Fibroblast of the aortic adventitia (primary cell): ENCODE results near the gene USP49. TPM values are rescaled to one million over a fixed set of nuclear protein-coding genes. Genes with fewer than 3 reads are reported as not detected.

Source experiments
- DNase-seq: peaks from one replicate; pipeline ENCODE4 v3.0.0-alpha.2; 2010; ENCODE audit warnings: low read depth
- H3K4me3 ChIP-seq: 2 replicates; pipeline ENCODE4 v1.5.1; 2011; ENCODE audit warnings: low read depth, mild to moderate bottlenecking, control low read depth, low read length, moderate library complexity
- total RNA-seq: library from RNA; depleted of rRNA; stranded (reverse); fragments of >200 nt; gene quantifications from 2 replicates; pipeline ENCODE4 v1.2.3, GENCODE V29; 2012; ENCODE audit warnings: low replicate concordance
- TF ChIP-seq, protein P1 (sequence below): IDR thresholded peaks from 2 replicates; pipeline ENCODE4 v1.5.1; 2011; ENCODE audit warnings: mild to moderate bottlenecking, low read length, control low read depth, inconsistent platforms; ENCODE audit not compliant: insufficient read depth

The USP49 gene
- total RNA-seq, 1 donor, result 2.7 TPM

DNA sequence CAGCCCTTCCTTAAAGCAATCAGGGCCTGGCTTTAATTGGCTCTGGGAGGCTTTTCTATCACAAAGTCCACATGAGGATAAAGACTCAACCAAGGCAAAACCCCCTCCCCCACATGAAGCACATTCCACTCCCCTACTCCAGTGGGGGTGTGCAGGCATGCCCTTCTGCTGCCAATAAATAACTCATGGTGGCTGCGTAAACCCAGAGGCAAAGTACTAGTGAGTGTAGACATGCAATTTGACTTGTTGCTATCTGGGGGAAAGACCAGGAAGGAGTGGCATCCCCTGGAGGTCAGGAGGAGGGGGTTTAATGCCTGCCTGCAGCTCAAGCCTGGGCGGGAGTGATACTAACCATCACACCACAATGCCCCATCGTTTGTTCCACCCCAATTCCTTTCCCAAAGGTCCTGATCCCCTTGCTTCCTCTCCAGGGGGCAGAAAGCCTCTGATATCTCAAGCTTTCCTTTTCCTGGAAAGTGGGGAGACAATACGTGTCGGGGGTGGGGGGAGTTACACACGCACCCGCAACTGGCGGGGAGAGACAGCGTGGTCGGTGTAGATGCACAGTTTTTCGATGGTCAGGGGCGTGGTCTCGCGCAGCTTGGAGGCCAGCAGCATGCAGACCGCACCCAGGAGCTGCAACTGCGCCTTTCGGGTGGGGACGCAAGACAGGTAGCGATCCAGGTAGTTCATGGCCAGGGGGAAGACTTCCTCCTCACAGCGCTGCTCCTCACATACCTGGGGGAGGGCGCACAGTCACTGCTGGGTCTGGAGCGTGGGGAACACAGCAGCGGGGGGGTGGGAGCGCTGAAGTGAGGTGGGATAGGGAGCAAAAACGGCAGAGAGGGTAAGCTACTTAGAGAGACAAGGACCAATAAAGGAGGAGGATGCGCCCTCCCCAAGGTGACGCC, 44.9 kb upstream of the USP49 start:
- peak; percentile 48 for DNase-seq
- TF ChIP-seq, protein P1, sequence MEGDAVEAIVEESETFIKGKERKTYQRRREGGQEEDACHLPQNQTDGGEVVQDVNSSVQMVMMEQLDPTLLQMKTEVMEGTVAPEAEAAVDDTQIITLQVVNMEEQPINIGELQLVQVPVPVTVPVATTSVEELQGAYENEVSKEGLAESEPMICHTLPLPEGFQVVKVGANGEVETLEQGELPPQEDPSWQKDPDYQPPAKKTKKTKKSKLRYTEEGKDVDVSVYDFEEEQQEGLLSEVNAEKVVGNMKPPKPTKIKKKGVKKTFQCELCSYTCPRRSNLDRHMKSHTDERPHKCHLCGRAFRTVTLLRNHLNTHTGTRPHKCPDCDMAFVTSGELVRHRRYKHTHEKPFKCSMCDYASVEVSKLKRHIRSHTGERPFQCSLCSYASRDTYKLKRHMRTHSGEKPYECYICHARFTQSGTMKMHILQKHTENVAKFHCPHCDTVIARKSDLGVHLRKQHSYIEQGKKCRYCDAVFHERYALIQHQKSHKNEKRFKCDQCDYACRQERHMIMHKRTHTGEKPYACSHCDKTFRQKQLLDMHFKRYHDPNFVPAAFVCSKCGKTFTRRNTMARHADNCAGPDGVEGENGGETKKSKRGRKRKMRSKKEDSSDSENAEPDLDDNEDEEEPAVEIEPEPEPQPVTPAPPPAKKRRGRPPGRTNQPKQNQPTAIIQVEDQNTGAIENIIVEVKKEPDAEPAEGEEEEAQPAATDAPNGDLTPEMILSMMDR, result no peak
- H3K4me3 ChIP-seq, result peak overlapping the region; percentile 95

- TF ChIP-seq, protein P1, result no peak
- peak overlapping the region; percentile 95 for H3K4me3 ChIP-seq
- peak; percentile 52 for DNase-seq
Observed at GRCh38 chr6:41939176-41939847, 44.1 kb upstream of the USP49 start.

DNA sequence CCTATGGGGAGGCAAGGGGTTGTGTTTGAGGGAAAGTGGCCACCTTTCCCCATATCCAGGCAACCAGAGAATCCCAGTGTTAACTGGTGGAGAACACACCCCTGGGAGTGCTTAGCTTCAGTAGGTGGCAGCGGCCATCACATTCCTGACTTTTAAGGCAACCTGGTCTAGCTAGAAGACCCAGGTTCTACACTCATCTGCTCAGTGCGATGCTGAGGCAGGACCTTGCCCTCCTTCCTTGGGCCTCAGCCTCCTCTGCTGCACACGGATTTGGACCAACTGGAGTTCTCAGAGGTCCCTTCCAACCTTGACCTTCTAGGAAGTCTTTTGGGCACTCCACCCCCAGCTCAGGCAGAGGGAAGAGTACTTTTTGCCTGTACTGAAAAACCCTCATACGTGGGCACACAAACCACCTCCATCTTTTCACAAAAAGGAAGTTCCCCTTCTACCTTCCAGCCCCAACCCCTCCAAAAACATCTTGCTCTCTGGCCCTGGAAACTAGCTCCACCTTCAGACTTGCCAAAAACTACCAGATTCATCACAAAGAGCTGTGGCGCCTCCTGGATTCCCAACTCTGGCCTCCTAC, 43.5 kb upstream of the USP49 start:
- no peak for DNase-seq
- TF ChIP-seq, protein P1, result peak; percentile 0
- H3K4me3 ChIP-seq, result peak overlapping the region; percentile 9

- peak; percentile 52 for DNase-seq
- H3K4me3 ChIP-seq, result no peak overlapping the region
- TF ChIP-seq, protein P1, result no peak
Observed at GRCh38 chr6:41937861-41938574, 42.8 kb upstream of the USP49 start.

DNA sequence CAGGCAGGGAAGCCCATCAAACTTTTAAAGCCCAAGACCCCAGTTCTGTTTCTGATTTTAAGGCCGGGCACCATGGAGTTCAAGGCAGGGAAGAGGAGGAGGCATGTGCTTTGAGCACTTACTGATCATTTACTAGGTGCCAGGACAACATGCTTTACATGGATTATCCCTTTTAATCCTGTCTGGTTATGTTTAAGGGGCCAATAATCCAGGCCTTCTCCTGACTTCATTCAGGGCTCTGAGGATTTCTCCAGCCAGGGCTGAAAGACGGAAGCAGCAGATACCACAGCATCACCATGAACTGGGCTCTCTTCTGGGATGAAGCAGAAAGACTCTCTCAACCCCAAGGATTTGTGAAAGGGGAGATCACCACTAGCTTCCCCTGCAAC, 42.3 kb upstream of the USP49 start:
- no peak for DNase-seq
- TF ChIP-seq, protein P1, result no peak
- H3K4me3 ChIP-seq, result no peak overlapping the region

- no peak overlapping the region for H3K4me3 ChIP-seq
- peak; percentile 95 for DNase-seq
- TF ChIP-seq, protein P1, result peak; percentile 98
Observed at GRCh38 chr6:41936073-41936837, 41.1 kb upstream of the USP49 start.
